ENCODE results near the gene TOP3B. TPM values are rescaled to one million over a fixed set of nuclear protein-coding genes. Genes with fewer than 3 reads are reported as not detected.

The TOP3B gene
- total and polyA plus RNA-seq, 4 donors = 6.0 to 26.9 (median 8.8) TPM

DNA sequence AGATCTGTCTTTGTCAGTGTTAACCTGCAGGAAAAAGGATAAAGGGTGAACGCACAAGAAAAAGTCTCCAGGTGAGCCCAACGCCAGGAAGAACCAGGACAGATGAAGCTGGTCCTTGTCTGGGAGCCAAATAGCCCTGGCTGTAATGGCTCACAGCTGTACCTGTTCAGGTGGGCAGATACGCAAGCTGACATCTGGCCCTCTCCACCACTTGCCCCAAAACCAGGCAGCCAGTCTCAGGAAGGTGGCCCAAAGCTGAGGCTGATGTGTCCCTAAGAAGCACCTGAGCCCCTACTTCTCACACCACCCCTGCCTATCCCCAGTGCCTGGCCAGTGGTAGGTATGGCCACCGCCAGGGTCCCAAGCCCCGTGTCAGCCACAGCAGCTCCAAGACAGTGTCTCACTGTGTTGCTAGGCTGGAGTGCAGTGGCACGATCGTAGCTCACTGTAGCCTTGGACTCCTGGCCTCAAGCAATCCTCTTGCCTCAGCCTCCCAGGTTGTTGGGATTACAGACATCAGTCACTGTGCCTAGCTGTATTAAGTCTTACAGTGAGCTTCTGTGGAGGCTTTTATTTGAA, 14.8 kb downstream of the TOP3B start:
- WGBS = 95% methylated on average over 7 of the region's 7 CpGs

More for the DNA sequence above, 14.8 kb downstream of the TOP3B start:
- H3K9ac ChIP-seq (ENCODE audit: low read depth in 1 of 2, low read length in 2 of 2) = no peak overlapping the region
- peaks cover 18 to 80% (median 66%) of the 10 kb centered on the region in 4 donors for H3K36me3 ChIP-seq (ENCODE audit: control insufficient read depth in 4 of 4, insufficient read depth in 3 of 4, low read depth in 1 of 4, low read length in 3 of 4)
- H3K9me3 ChIP-seq (ENCODE audit: control insufficient read depth in 4 of 4, low read length in 3 of 4) = no peaks in the 10 kb centered on the region
- TF ChIP-seq, protein P1, sequence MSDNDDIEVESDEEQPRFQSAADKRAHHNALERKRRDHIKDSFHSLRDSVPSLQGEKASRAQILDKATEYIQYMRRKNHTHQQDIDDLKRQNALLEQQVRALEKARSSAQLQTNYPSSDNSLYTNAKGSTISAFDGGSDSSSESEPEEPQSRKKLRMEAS (IDR thresholded peaks at IDR 0.05) = no peak
- TF ChIP-seq EGR1 (IDR thresholded peaks at IDR 0.05; ENCODE audit: low read depth in 2 of 2) = no peak
- TF ChIP-seq JUND (IDR thresholded peaks at IDR 0.05) = no peak
- no peak for TF ChIP-seq HNF4A (conservative IDR thresholded peaks at IDR 0.05)
- TF ChIP-seq, protein P2, sequence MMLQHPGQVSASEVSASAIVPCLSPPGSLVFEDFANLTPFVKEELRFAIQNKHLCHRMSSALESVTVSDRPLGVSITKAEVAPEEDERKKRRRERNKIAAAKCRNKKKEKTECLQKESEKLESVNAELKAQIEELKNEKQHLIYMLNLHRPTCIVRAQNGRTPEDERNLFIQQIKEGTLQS (IDR thresholded peaks at IDR 0.05) = no peak
- TF ChIP-seq, protein P3, sequence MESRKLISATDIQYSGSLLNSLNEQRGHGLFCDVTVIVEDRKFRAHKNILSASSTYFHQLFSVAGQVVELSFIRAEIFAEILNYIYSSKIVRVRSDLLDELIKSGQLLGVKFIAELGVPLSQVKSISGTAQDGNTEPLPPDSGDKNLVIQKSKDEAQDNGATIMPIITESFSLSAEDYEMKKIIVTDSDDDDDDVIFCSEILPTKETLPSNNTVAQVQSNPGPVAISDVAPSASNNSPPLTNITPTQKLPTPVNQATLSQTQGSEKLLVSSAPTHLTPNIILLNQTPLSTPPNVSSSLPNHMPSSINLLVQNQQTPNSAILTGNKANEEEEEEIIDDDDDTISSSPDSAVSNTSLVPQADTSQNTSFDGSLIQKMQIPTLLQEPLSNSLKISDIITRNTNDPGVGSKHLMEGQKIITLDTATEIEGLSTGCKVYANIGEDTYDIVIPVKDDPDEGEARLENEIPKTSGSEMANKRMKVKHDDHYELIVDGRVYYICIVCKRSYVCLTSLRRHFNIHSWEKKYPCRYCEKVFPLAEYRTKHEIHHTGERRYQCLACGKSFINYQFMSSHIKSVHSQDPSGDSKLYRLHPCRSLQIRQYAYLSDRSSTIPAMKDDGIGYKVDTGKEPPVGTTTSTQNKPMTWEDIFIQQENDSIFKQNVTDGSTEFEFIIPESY (IDR thresholded peaks at IDR 0.05) = no peak
- no peak for TF ChIP-seq FOXA1 (IDR thresholded peaks at IDR 0.05)
- no peak for TF ChIP-seq FOXA2 (IDR thresholded peaks at IDR 0.05)
- no peak for TF ChIP-seq SP1 (IDR thresholded peaks at IDR 0.05)
- no peak for TF ChIP-seq HNF4G (IDR thresholded peaks at IDR 0.05)
- TF ChIP-seq RXRA (IDR thresholded peaks at IDR 0.05) = no peak
- TF ChIP-seq RAD21 (IDR thresholded peaks at IDR 0.05) = no peak
- TF ChIP-seq, protein P4, sequence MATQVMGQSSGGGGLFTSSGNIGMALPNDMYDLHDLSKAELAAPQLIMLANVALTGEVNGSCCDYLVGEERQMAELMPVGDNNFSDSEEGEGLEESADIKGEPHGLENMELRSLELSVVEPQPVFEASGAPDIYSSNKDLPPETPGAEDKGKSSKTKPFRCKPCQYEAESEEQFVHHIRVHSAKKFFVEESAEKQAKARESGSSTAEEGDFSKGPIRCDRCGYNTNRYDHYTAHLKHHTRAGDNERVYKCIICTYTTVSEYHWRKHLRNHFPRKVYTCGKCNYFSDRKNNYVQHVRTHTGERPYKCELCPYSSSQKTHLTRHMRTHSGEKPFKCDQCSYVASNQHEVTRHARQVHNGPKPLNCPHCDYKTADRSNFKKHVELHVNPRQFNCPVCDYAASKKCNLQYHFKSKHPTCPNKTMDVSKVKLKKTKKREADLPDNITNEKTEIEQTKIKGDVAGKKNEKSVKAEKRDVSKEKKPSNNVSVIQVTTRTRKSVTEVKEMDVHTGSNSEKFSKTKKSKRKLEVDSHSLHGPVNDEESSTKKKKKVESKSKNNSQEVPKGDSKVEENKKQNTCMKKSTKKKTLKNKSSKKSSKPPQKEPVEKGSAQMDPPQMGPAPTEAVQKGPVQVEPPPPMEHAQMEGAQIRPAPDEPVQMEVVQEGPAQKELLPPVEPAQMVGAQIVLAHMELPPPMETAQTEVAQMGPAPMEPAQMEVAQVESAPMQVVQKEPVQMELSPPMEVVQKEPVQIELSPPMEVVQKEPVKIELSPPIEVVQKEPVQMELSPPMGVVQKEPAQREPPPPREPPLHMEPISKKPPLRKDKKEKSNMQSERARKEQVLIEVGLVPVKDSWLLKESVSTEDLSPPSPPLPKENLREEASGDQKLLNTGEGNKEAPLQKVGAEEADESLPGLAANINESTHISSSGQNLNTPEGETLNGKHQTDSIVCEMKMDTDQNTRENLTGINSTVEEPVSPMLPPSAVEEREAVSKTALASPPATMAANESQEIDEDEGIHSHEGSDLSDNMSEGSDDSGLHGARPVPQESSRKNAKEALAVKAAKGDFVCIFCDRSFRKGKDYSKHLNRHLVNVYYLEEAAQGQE (IDR thresholded peaks at IDR 0.05) = no peak
- TF ChIP-seq, protein P5, sequence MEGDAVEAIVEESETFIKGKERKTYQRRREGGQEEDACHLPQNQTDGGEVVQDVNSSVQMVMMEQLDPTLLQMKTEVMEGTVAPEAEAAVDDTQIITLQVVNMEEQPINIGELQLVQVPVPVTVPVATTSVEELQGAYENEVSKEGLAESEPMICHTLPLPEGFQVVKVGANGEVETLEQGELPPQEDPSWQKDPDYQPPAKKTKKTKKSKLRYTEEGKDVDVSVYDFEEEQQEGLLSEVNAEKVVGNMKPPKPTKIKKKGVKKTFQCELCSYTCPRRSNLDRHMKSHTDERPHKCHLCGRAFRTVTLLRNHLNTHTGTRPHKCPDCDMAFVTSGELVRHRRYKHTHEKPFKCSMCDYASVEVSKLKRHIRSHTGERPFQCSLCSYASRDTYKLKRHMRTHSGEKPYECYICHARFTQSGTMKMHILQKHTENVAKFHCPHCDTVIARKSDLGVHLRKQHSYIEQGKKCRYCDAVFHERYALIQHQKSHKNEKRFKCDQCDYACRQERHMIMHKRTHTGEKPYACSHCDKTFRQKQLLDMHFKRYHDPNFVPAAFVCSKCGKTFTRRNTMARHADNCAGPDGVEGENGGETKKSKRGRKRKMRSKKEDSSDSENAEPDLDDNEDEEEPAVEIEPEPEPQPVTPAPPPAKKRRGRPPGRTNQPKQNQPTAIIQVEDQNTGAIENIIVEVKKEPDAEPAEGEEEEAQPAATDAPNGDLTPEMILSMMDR (IDR thresholded peaks at IDR 0.05; ENCODE audit: low read depth, low read length, missing input control) = no peak
- no peak for TF ChIP-seq GABPA (IDR thresholded peaks at IDR 0.05 in 1 of 2, conservative IDR thresholded peaks at IDR 0.05 in 1 of 2)
- H3K27me3 ChIP-seq (ENCODE audit: control insufficient read depth in 4 of 4, insufficient read depth in 4 of 4, low read length in 3 of 4) = no peaks in the 10 kb centered on the region
- no peak overlapping the region for H3K27ac ChIP-seq (ENCODE audit: low read depth in 1 of 2, low read length in 2 of 2)
- H3K4me3 ChIP-seq (ENCODE audit: low read depth in 1 of 3, low read length in 3 of 3) = no peak overlapping the region
- DNase-seq (ENCODE audit: low spot score) = no peak
- H3K4me1 ChIP-seq (ENCODE audit: control insufficient read depth in 4 of 4, insufficient read depth in 4 of 4, low read length in 3 of 4) = no peaks in the 10 kb centered on the region

Measured in liver (tissue), 9 donors.